Anterior cingulate cortex (tissue), 58 donors: ENCODE results near the gene RPGRIP1.
"Not testable (repeated sequence)": the region's sequence is repeated elsewhere in the genome, so short reads cannot be mapped to it uniquely, and the experiment has no call there.

Source experiments
- DNase-seq, 58 donors: peaks; one replicate each; lab custom pipeline; 2025; lab: John Stamatoyannopoulos, UW

Gene RPGRIP1

GRCh38 chr14:21279783-21280182, at the start of gene RPGRIP1:
Gene RPGRIP1 (plus strand): TSS chr14:21280083. CDS start chr14:21287977, 7,894 bp downstream.
- no peak for DNase-seq

- no peak for DNase-seq
Measured at GRCh38 chr14:21231020-21231652, 48.7 kb upstream of the RPGRIP1 start.

DNA sequence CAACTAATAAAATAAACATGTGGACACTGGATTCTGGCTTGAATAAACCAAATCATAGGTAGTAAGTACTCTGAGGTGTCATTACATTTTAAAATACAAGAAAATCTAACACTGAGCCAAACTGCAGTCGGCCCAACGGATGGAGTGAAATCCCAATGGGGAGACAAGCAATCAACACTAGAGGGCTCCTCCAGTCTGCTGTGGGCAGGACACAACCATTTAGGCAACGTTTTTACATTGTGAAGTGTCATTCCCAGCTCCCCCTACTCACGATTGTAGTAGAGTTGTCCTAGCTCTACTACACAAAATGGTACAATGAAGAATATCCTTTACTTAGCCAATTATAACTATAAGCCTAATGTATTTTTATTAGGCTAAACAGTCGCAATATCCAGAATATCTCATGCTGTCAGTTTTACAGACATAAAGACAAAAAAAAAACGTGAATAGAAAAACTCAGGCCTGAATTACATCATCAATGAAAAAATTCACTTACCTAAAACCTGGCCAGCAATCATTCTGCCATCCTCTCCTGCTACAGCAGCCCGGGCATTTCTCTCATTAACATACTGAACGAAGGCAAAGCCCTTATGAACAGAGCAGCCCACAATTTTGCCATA, 46.3 kb upstream of the RPGRIP1 start:
- no peak for DNase-seq

DNA sequence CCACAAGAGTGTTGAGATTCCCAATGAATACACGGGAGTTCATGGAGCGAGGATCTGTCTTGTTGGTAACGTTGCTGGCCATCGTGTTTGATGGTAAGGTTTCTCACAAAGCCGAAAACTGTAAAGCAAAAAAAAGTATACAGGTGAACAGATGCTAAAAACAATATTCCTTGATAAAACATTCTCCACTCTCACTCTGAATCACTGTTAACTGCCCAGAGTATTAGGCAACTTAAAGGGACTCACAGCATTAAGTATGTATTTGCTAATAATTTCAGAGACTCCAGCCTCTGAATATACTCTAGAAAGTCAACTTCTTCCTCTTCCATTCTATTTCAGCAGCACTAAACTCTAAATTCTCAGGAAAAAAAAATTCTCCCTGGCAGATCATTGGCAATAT, 45.8 kb upstream of the RPGRIP1 start:
- no peak for DNase-seq

- DNase-seq = no peak
Measured at GRCh38 chr14:21236948-21237797, 42.7 kb upstream of the RPGRIP1 start.

DNA sequence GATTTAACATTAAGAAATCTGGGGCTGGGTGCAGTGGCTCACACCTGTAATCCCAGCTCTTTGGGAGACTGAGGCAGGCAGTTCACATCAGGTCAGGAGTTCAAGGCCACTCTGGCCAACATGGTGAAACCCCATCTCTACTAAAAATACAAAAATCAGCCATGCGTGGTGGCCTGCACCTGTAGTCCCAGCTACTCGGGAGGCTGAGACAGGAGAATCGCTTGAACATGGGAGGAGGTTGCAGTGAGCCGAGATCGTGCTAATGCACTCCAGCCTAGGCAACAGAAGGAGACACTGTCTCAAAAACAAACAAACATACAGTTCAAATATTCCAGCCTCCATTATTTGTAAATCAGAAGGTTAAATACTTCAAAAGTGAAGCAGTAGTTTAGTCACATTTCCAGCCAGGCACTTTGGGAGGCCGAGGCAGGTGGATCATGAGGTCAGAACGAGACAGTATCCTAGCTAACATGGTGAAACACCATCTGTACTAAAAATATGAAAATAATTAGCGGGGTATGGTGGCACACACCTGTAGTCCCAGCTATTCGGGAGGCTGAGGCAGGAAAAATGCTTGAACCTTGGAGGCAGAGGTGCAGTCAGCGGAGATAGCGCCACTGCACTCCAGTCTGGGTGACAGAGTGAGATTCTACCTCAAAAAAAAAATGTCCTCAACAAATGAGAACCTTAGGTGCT, 40.9 kb upstream of the RPGRIP1 start:
- no peak for DNase-seq

GRCh38 chr14:21240417-21240816, 39.5 kb upstream of the RPGRIP1 start:
- DNase-seq = no peak

- DNase-seq = no peak
Measured at GRCh38 chr14:21241218-21241819, 38.6 kb upstream of the RPGRIP1 start.

DNA sequence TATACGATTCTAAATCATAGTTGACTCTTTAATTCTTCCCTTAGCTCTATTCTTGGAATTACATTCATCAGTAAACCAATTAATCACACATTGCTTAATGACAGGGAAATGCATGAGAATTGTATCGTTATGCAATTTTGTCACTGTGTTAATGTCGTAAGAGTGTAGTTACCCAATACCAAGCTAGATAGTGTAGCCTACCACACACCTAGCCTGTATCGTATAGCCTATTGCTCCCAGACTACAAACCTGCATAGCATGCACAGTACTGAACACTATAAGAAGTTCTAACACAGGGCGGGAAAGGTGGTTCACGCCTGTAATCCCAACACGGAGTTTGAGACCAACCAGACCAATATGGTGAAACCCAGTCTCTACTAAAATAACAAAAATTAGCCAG, 35.3 kb upstream of the RPGRIP1 start:
- no peak for DNase-seq

- no peak for DNase-seq
Measured at GRCh38 chr14:21245813-21246212, 34.1 kb upstream of the RPGRIP1 start.

GRCh38 chr14:21248338-21248737, 31.5 kb upstream of the RPGRIP1 start:
- no peak for DNase-seq

DNA sequence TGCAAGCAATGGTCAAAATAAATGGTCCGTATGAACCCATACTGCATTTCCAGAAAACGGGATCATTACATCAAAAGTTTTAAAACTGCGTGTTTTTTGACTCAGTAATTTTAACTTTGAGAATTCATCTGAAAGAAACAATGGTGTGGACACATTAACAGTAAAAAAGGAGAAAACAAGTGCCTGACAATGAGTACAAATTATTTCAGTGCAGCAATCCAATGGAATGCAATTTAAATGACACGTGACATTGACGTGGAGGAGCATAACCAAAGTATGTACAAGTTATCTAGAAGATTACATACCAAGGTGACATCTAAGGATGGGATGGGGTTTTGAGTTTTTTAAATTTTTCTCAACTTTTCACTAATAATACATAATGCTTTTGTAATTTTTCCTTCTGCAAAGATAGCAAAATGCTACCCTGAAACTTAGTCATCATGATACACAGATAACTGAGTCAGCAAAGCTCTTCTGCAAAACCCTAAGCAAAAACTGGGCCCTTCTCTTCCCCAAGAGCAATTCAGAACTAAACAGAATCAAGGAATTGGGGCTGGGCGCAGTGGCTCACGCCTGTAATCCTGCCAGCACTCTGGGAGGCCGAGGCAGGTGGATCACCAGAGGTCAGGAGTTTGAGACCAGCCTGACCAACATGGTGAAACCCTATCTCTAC, 31.0 kb upstream of the RPGRIP1 start:
- DNase-seq = no peak

GRCh38 chr14:21251215-21251614, 28.7 kb upstream of the RPGRIP1 start:
- no peak for DNase-seq

- DNase-seq = no peak
Measured at GRCh38 chr14:21252149-21252548, 27.7 kb upstream of the RPGRIP1 start.

- no peak for DNase-seq
Measured at GRCh38 chr14:21255385-21256101, 24.3 kb upstream of the RPGRIP1 start.

DNA sequence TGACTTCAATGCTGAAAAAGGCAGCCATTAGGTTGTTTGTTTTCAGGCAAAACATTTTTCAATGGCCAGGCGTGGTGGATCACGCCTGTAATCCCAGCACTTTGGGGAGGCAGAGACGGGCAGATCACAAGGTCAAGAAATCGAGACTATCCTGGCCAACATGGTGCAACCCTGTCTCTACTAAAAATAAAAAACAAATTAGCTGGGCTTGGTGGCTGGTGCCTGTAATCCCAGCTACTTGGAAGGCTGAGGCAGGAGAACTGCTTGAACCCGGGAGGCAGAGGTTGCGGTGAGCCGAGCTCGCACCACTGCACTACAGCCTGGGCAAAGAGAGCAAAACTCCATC, 23.8 kb upstream of the RPGRIP1 start:
- not testable (repeated sequence) for DNase-seq

- DNase-seq = no peak
Measured at GRCh38 chr14:21256539-21257393, 23.1 kb upstream of the RPGRIP1 start.

GRCh38 chr14:21257394-21257909, 22.4 kb upstream of the RPGRIP1 start:
- no peak for DNase-seq
